Mesenchymal stem cell (in vitro differentiated cells and primary cell): ENCODE data around the gene EFNA1.
"Not testable (repeated sequence)": the region's sequence is repeated elsewhere in the genome, so short reads cannot be mapped to it uniquely, and the experiment has no call there.

Experiments used
- DNase-seq: peaks from one replicate; pipeline ENCODE4 v3.0.0-alpha.2; 2013
- H2AFZ ChIP-seq: one replicate; pipeline ENCODE4 v1.6.1; 2013; ENCODE audit warnings: low read depth, mild to moderate bottlenecking, control low read depth, inconsistent platforms, low read length, moderate library complexity
- H2AK5ac ChIP-seq: 2 replicates; pipeline ENCODE4 v1.6.1; 2013; ENCODE audit warnings: low read length, moderate library complexity, mild to moderate bottlenecking, inconsistent platforms; ENCODE audit not compliant: severe bottlenecking
- H2BK120ac ChIP-seq: one replicate; pipeline ENCODE4 v1.6.1; 2013; ENCODE audit warnings: low read depth, mild to moderate bottlenecking, inconsistent platforms, low read length, moderate library complexity
- H2BK12ac ChIP-seq, 2 experiments: one replicate each; pipeline ENCODE4 v1.6.1; 2013; ENCODE audit warnings: inconsistent platforms in 2 of 2, low read length in 2 of 2, mild to moderate bottlenecking in 2 of 2, moderate library complexity in 2 of 2, control low read depth in 1 of 2
- H2BK15ac ChIP-seq: one replicate; pipeline ENCODE4 v1.6.1; 2013; ENCODE audit warnings: mild to moderate bottlenecking, low read depth, inconsistent platforms; ENCODE audit not compliant: poor library complexity, severe bottlenecking
- H2BK5ac ChIP-seq: 2 replicates; pipeline ENCODE4 v1.6.1; 2013; ENCODE audit warnings: low read depth, mild to moderate bottlenecking, low read length, control low read depth, inconsistent platforms; ENCODE audit not compliant: poor library complexity, severe bottlenecking
- H3K14ac ChIP-seq, 2 experiments: one replicate each; pipeline ENCODE4 v1.6.1; 2013; ENCODE audit warnings: inconsistent platforms in 2 of 2, low read length in 2 of 2, control low read depth in 1 of 2, mild to moderate bottlenecking in 1 of 2, moderate library complexity in 1 of 2
- H3K18ac ChIP-seq, 2 experiments: one replicate each; pipeline ENCODE4 v1.6.1; 2013; ENCODE audit warnings: inconsistent platforms in 2 of 2, low read length in 2 of 2, control low read depth in 1 of 2, low read depth in 1 of 2, mild to moderate bottlenecking in 1 of 2
- H3K23ac ChIP-seq, 2 experiments: one replicate each; pipeline ENCODE4 v1.6.1; 2013; ENCODE audit warnings: inconsistent platforms in 2 of 2, low read length in 2 of 2, mild to moderate bottlenecking in 2 of 2, moderate library complexity in 2 of 2, control low read depth in 1 of 2
- H3K27ac ChIP-seq: 2 replicates; pipeline ENCODE4 v1.5.1; 2013; ENCODE audit warnings: mild to moderate bottlenecking, moderate library complexity, low read length, control low read depth, inconsistent platforms; ENCODE audit not compliant: poor library complexity, severe bottlenecking
- H3K27me3 ChIP-seq, 2 experiments: 2 replicates each; pipeline versions ENCODE4 v1.6.1 to v1.7.0; 2013; ENCODE audit warnings: low read length in 2 of 2, mild to moderate bottlenecking in 2 of 2, moderate library complexity in 2 of 2, control low read depth in 1 of 2, inconsistent platforms in 1 of 2; ENCODE audit not compliant: control insufficient read depth in 1 of 2, insufficient read depth in 1 of 2
- H3K36me3 ChIP-seq, 2 experiments: 2 replicates each; pipeline versions ENCODE4 v1.6.1 to v1.7.0; 2013; ENCODE audit warnings: low read length in 2 of 2, control low read depth in 1 of 2, inconsistent platforms in 1 of 2, low read depth in 1 of 2, mild to moderate bottlenecking in 1 of 2; ENCODE audit not compliant: insufficient read depth in 2 of 2, control insufficient read depth in 1 of 2
- H3K4ac ChIP-seq, 2 experiments: one replicate each; pipeline ENCODE4 v1.6.1; 2013; ENCODE audit warnings: inconsistent platforms in 2 of 2, low read length in 2 of 2, mild to moderate bottlenecking in 2 of 2, moderate library complexity in 2 of 2, control low read depth in 1 of 2, low read depth in 1 of 2
- H3K4me1 ChIP-seq: 2 replicates; pipeline ENCODE4 v1.6.1; 2013; ENCODE audit warnings: low read depth, low read length, control low read depth; ENCODE audit not compliant: control insufficient read depth, insufficient read depth
- H3K4me2 ChIP-seq: 2 replicates; pipeline ENCODE4 v1.6.1; 2013; ENCODE audit warnings: low read length, mild to moderate bottlenecking, inconsistent platforms; ENCODE audit not compliant: poor library complexity, severe bottlenecking
- H3K4me3 ChIP-seq, 2 experiments: 2 replicates each; pipeline versions ENCODE4 v1.5.1 to v1.7.0; 2013; ENCODE audit warnings: low read length in 2 of 2, mild to moderate bottlenecking in 2 of 2, control low read depth in 1 of 2, low read depth in 1 of 2; ENCODE audit not compliant: insufficient read depth in 1 of 2
- H3K79me1 ChIP-seq: replicated peaks from 2 replicates; pipeline ENCODE4 v1.6.1; 2013; ENCODE audit warnings: mild to moderate bottlenecking, control low read depth, low read length, inconsistent platforms; ENCODE audit not compliant: poor library complexity, severe bottlenecking
- H3K9ac ChIP-seq: 2 replicates; pipeline ENCODE4 v1.7.0; 2013; ENCODE audit warnings: mild to moderate bottlenecking, low read length, moderate library complexity
- H3K9me3 ChIP-seq: 2 replicates; pipeline ENCODE4 v1.7.0; 2013; ENCODE audit warnings: mild to moderate bottlenecking, low read length; ENCODE audit not compliant: control insufficient read depth
- H4K8ac ChIP-seq: one replicate; pipeline ENCODE4 v1.6.1; 2013; ENCODE audit warnings: inconsistent platforms, mild to moderate bottlenecking, low read length, moderate library complexity
- H4K91ac ChIP-seq: one replicate; pipeline ENCODE4 v1.6.1; 2013; ENCODE audit warnings: mild to moderate bottlenecking, low read length, inconsistent platforms
- WGBS: methylation state at CpG from one replicate; pipeline ENCODE4 v1.1.7; 2013; ENCODE audit warnings: mixed read lengths; 5-methylcytosine and 5-hydroxymethylcytosine counted together

The EFNA1 gene

DNA sequence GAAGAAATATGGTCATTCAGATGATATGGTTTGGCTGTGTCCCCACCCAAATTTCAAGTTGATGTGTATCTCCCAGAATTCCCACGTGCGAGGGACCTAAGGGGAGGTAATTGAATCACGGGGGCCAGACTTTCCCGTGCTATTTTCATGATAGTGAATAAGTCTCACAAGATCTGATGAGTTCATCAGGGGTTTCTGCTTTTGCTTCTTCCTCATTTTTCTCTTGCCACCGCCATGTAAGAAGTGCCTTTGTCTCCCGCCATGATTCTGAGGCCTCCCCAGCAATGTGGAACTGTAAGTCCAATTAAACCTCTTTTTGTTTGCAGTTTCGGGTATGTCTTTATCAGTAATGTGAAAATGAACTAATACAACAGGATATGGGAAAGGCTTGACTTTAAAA lies 14.1 kb downstream of the EFNA1 start:
- H3K4ac ChIP-seq: no peak overlapping the region
- H2AFZ ChIP-seq: no peak overlapping the region
- H2AK5ac ChIP-seq: no peak overlapping the region
- no peak overlapping the region for H4K8ac ChIP-seq
- WGBS: 84% methylated on average over 5 of the region's 7 CpGs
- H3K14ac ChIP-seq: no peak overlapping the region
- H3K4me1 ChIP-seq: peaks cover 15% of the 10 kb centered on the region
- peaks cover 9 to 15% of the 10 kb centered on the region in 2 experiments for H3K36me3 ChIP-seq
- H3K4me2 ChIP-seq: no peak overlapping the region
- H3K23ac ChIP-seq: no peak overlapping the region
- H3K27ac ChIP-seq: no peak overlapping the region
- no peak overlapping the region for H2BK5ac ChIP-seq
- no peak for DNase-seq
- no peak overlapping the region for H2BK12ac ChIP-seq
- peaks cover 10% of the 10 kb centered on the region for H3K79me1 ChIP-seq
- peaks cover 5 to 10% of the 10 kb centered on the region in 2 experiments for H3K27me3 ChIP-seq
- no peaks in the 10 kb centered on the region for H3K9me3 ChIP-seq
- no peak overlapping the region for H4K91ac ChIP-seq
- no peak overlapping the region for H2BK120ac ChIP-seq
- no peak overlapping the region for H2BK15ac ChIP-seq
- no peak overlapping the region for H3K9ac ChIP-seq
- no peak overlapping the region for H3K18ac ChIP-seq
- no peak overlapping the region for H3K4me3 ChIP-seq

DNA sequence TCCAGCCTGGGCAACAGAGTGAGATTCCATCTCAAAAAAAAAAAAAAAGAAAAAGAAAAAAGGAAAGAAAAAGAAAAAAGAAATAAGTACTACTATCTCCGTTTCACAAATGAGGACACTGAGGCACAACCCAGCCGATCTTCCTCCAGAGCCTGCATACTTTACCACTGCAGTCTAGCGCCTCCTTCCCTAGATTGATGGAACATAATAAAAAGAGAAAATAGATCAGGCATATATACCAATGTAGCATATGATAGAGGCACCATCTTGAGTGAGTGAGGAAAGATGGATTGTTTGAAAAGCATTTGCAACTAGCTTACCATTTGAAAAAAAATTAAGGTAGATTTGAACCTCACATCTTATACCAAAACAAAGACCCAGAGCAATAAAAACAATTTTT lies 17.8 kb downstream of the EFNA1 start:
- Histone ChIP-seq H2BK15ac (no peak overlapping the region), H3K23ac (no peak overlapping the region), H2BK12ac (no peak overlapping the region), H3K4me3 (no peak overlapping the region), H3K14ac (no peak overlapping the region), H3K9ac (no peak overlapping the region), H3K27ac (no peak overlapping the region), H3K18ac (no peak overlapping the region), H3K4ac (no peak overlapping the region), H3K27me3 (peaks cover 5 to 26% of the 10 kb centered on the region in 2 experiments), H2BK120ac (no peak overlapping the region), H3K79me1 (no peaks in the 10 kb centered on the region), H3K4me1 (peaks cover 1% of the 10 kb centered on the region), H2AK5ac (no peak overlapping the region), H4K8ac (no peak overlapping the region), H3K9me3 (no peaks in the 10 kb centered on the region), H4K91ac (no peak overlapping the region), H2BK5ac (no peak overlapping the region), H2AFZ (no peak overlapping the region), H3K4me2 (no peak overlapping the region), H3K36me3 (no peaks in the 10 kb centered on the region)
- no peak for DNase-seq
- WGBS: no CpG with 5 or more reads among the region's 3 CpGs

DNA sequence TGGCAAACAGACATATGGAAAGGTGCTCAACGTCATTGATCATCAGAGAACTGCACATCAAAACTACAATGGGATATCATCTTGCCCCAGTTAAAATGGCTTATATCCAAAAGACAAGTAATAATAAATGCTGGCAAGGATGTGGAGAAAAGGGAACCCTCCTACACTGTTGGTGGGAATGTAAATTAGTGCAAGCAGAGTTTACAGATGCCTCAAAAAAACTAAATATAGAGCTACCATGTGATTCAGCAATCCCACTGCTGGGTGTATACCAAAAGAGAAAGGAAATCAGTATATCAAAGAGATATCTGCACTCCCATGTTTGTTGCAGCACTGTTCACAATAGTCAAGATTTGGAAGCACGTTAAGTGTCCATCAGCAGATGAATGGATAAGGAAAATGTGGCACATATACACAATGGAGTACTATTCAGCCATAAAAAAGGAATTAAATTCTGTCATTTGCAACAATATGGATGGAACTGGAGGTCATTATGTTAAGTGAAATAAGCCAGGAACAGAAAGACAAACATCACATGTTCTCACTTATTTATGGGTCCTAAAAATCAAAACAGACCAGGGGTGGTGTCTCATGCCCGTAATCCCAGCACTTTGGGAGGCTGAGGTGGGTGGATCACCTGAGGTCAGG lies 28.4 kb downstream of the EFNA1 start:
- 59% methylated on average over 3 of the region's 3 CpGs for WGBS
- H3K27me3 ChIP-seq: peaks cover 4 to 18% of the 10 kb centered on the region in 2 experiments
- not testable (repeated sequence) for H3K4ac ChIP-seq, H3K4me3 ChIP-seq, H3K9me3 ChIP-seq, H3K23ac ChIP-seq, H3K18ac ChIP-seq, H2BK120ac ChIP-seq, H2BK5ac ChIP-seq, H2AK5ac ChIP-seq, DNase-seq, H3K14ac ChIP-seq, H2AFZ ChIP-seq, H3K9ac ChIP-seq, H3K27ac ChIP-seq, H3K4me1 ChIP-seq, H3K79me1 ChIP-seq, H2BK15ac ChIP-seq, H4K8ac ChIP-seq, H3K4me2 ChIP-seq, H2BK12ac ChIP-seq, H3K36me3 ChIP-seq, H4K91ac ChIP-seq

DNA sequence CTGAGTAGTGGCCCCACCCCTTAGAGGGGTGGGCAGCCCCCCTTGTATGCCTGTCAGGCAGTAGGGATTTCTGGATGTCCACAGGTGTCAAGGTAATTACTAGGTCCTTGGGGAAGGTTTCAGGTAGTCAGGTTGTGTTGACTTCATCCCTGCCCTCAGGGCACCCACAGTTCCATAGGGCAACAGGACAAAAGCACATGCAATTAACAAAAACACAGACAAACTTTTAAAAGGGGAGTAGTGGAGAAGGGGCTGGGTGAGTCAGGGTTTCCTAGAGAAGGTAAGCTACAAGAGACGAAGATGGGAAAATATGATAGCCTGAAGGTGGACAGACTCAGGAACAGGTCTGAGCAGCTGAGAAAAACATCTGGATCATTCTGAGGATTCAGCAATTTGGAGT lies 31.3 kb downstream of the EFNA1 start:
- H2BK15ac ChIP-seq: no peak overlapping the region
- no peak overlapping the region for H3K4me3 ChIP-seq
- H3K9me3 ChIP-seq: no peaks in the 10 kb centered on the region
- no peak overlapping the region for H3K14ac ChIP-seq
- H3K18ac ChIP-seq: no peak overlapping the region
- no peak overlapping the region for H2BK12ac ChIP-seq
- H3K27ac ChIP-seq: no peak overlapping the region
- H4K91ac ChIP-seq: no peak overlapping the region
- no peak overlapping the region for H2AK5ac ChIP-seq
- peaks cover 4 to 7% of the 10 kb centered on the region in 2 experiments for H3K27me3 ChIP-seq
- no peak overlapping the region for H2BK120ac ChIP-seq
- WGBS: 89% methylated on average over 1 of the region's 1 CpG
- H3K4me2 ChIP-seq: no peak overlapping the region
- H2BK5ac ChIP-seq: no peak overlapping the region
- no peak overlapping the region for H3K4ac ChIP-seq
- no peaks in the 10 kb centered on the region for H3K36me3 ChIP-seq
- DNase-seq: no peak
- no peak overlapping the region for H3K23ac ChIP-seq
- H3K4me1 ChIP-seq: no peaks in the 10 kb centered on the region
- no peak overlapping the region for H4K8ac ChIP-seq
- no peak overlapping the region for H3K9ac ChIP-seq
- H3K79me1 ChIP-seq: no peaks in the 10 kb centered on the region
- no peak overlapping the region for H2AFZ ChIP-seq
